ENCODE results near the gene STOX2.

DNA sequence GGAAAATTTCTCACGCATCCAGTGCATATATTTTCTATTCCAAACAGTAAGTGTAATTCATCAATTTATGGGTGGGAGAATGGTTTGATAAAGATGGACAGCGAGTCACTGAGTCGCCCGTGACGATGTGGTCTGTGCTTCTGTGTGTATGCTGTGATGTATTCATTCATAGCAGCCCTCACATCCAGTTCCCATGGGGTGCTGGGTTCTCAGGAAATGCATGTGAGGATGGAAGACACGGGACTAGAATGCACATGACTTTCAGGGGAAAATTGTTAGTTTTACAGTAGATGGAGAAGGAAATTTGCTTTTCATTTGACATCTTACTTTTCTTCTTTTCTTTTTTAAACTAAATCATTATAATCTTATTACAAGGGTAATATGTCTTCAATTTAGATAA is 152.9 kb downstream of the STOX2 start:
- TF ChIP-seq, protein P1, sequence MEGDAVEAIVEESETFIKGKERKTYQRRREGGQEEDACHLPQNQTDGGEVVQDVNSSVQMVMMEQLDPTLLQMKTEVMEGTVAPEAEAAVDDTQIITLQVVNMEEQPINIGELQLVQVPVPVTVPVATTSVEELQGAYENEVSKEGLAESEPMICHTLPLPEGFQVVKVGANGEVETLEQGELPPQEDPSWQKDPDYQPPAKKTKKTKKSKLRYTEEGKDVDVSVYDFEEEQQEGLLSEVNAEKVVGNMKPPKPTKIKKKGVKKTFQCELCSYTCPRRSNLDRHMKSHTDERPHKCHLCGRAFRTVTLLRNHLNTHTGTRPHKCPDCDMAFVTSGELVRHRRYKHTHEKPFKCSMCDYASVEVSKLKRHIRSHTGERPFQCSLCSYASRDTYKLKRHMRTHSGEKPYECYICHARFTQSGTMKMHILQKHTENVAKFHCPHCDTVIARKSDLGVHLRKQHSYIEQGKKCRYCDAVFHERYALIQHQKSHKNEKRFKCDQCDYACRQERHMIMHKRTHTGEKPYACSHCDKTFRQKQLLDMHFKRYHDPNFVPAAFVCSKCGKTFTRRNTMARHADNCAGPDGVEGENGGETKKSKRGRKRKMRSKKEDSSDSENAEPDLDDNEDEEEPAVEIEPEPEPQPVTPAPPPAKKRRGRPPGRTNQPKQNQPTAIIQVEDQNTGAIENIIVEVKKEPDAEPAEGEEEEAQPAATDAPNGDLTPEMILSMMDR (IDR thresholded peaks at IDR 0.05; ENCODE audit: poor library complexity), result no peak
- no peak for TF ChIP-seq EZH2 (IDR thresholded peaks at IDR 0.05; ENCODE audit: borderline replicate concordance)
